OCI-LY7 (cell line): Measurements from ENCODE around the gene ZIC4.

ENCODE experiments used
- CTCF ChIP-seq: fragments of 200-600 bp; sonication (generic); conservative IDR thresholded peaks from 2 replicates; pipeline ENCODE4 v1.5.1; 2014; ENCODE audit warnings: mild to moderate bottlenecking, antibody characterized with exemption, low read length, moderate library complexity, mixed read lengths
- EZH2phosphoT487 ChIP-seq: fragments of 200-600 bp; sonication (generic); IDR thresholded peaks from 2 replicates; pipeline ENCODE4 v1.6.1; 2018; ENCODE audit warnings: low read depth, borderline replicate concordance, mild to moderate bottlenecking, mixed run types, antibody characterized with exemption, low read length, moderate library complexity, mixed read lengths

- TF ChIP-seq CTCF (no peak), EZH2phosphoT487 (no peak)
These were observed 9.7 kb downstream of the ZIC4 start for GRCh38 chr3:147396712-147397046.
